Activated CD4-positive, alpha-beta memory T cell treated with anti-CD3 and anti-CD28 coated beads, Interleukin-2, amount 10 ng/mL, durations not matched to agents 7 days and 5 days (primary cell): ENCODE measurements around the gene SS18L1. TPM values are rescaled to one million over a fixed set of nuclear protein-coding genes. Genes with fewer than 3 reads are reported as not detected.

Experiments
- CTCF ChIA-PET: fragments of 350-600 bp; sonication (Branson Sonifier 250); formaldehyde crosslinking; loops from one replicate; lab custom pipeline; 2021; ENCODE audit warnings: antibody characterized with exemption, inconsistent platforms; lab: Charles Lee
- POLR2A ChIA-PET: fragments of 350-600 bp; sonication (Branson Sonifier 250); formaldehyde crosslinking; loops from one replicate; lab custom pipeline; 2021; ENCODE audit warnings: antibody characterized with exemption; lab: Charles Lee
- DNase-seq: peaks from one replicate; pipeline ENCODE4 v3.0.0-alpha.2; 2020
- H3K27ac Mint-ChIP-seq: one replicate; pipeline ENCODE4 v1.8.0; 2021; ENCODE audit warnings: mild to moderate bottlenecking, mixed read lengths
- H3K27me3 Mint-ChIP-seq: one replicate; pipeline ENCODE4 v1.8.0; 2021; ENCODE audit warnings: mixed read lengths
- H3K36me3 Mint-ChIP-seq: one replicate; pipeline ENCODE4 v1.8.0; 2021; ENCODE audit warnings: low read depth, mixed read lengths
- H3K4me1 Mint-ChIP-seq: one replicate; pipeline ENCODE4 v1.8.0; 2021; ENCODE audit warnings: mixed read lengths
- H3K4me3 Mint-ChIP-seq: one replicate; pipeline ENCODE4 v1.8.0; 2021; ENCODE audit warnings: mild to moderate bottlenecking, mixed read lengths
- H3K9me3 Mint-ChIP-seq: one replicate; pipeline ENCODE4 v1.8.0; 2021; ENCODE audit warnings: mixed read lengths
- total RNA-seq, 2 experiments: library from RNA; stranded (reverse); gene quantifications; one replicate each; pipeline ENCODE4 v1.2.3, GENCODE V29; 2021

The SS18L1 gene
- total RNA-seq, 2 experiments from 2014 or later = 15.1 to 16.7 TPM

GRCh38 chr20:62155428-62156253, 12.1 kb downstream of the SS18L1 start:
- Mint-ChIP-seq H3K4me1 (peaks cover 19% of the 10 kb centered on the region), H3K4me3 (no peak overlapping the region), H3K27me3 (no peaks in the 10 kb centered on the region), H3K36me3 (peaks cover 49% of the 10 kb centered on the region), H3K27ac (no peak overlapping the region), H3K9me3 (peaks cover 17% of the 10 kb centered on the region)
- CTCF ChIA-PET = no interaction called here
- no peak for DNase-seq
- POLR2A ChIA-PET = interaction anchor here (0.7 kb wide), 1 partner anchor 89 kb away, joined by 3 read pairs; no protein-coding TSS in a partner anchor

GRCh38 chr20:62156254-62156556, 12.6 kb downstream of the SS18L1 start:
- no peak overlapping the region for H3K4me3 Mint-ChIP-seq
- H3K36me3 Mint-ChIP-seq = peaks cover 53% of the 10 kb centered on the region
- CTCF ChIA-PET = interaction anchor here (0.8 kb wide), 1 partner anchor 96 kb away, joined by 3 read pairs; no protein-coding TSS in a partner anchor
- POLR2A ChIA-PET = interaction anchor here (0.7 kb wide), 1 partner anchor 90 kb away, joined by 3 read pairs; no protein-coding TSS in a partner anchor
- no peak for DNase-seq
- H3K4me1 Mint-ChIP-seq = peaks cover 21% of the 10 kb centered on the region
- H3K9me3 Mint-ChIP-seq = peaks cover 17% of the 10 kb centered on the region
- H3K27ac Mint-ChIP-seq = no peak overlapping the region
- H3K27me3 Mint-ChIP-seq = no peaks in the 10 kb centered on the region

DNA sequence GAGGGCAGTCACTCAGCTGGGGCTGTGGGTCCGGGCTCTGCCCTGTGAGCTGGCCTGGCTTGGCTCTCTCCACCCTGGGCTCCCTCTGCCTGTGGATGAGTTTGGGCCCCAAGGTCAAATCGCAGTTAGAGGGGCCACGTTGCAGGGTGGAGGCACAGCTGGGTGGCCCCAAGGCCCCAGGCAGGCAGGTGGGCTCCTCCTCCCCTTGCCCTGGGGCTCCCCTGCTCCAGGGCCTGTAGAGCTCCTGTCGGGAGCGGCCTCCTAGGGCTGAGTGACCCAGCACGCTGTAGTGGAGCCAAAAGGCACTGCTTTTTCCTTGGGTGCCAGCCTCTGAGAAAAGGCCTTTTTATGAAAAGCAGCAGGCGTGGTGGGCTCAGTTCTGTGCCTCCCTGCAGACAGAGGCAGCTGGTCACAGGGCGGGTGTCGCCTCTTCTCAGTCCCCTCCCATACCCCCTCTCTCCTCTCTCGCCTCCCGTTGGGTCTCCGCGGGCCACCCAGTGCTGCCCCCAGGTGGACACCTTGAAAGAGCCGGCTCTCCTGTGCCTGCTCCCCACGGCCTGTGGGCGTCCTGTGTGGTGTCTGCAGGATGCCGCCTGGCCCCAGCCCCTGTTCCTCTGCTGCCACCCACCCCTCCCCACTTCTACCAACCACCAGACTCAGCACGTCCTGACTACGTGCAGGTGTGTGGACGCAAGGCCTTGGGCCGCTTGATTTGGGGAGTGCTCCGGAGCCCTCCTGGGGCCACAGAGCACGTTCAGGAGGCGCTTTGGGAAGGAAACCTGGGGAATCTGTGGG, 13.2 kb downstream of the SS18L1 start:
- H3K9me3 Mint-ChIP-seq = peaks cover 17% of the 10 kb centered on the region
- peak; percentile 72 for DNase-seq
- no peak overlapping the region for H3K4me3 Mint-ChIP-seq
- H3K36me3 Mint-ChIP-seq = peaks cover 54% of the 10 kb centered on the region
- H3K27ac Mint-ChIP-seq = no peak overlapping the region
- ChIA-PET CTCF (interaction anchor here (0.8 kb wide), 1 partner anchor 97 kb away, joined by 3 read pairs; no protein-coding TSS in a partner anchor), POLR2A (interaction anchor here (0.7 kb wide), 1 partner anchor 90 kb away, joined by 3 read pairs; no protein-coding TSS in a partner anchor)
- H3K4me1 Mint-ChIP-seq = peaks cover 21% of the 10 kb centered on the region
- H3K27me3 Mint-ChIP-seq = no peaks in the 10 kb centered on the region

DNA sequence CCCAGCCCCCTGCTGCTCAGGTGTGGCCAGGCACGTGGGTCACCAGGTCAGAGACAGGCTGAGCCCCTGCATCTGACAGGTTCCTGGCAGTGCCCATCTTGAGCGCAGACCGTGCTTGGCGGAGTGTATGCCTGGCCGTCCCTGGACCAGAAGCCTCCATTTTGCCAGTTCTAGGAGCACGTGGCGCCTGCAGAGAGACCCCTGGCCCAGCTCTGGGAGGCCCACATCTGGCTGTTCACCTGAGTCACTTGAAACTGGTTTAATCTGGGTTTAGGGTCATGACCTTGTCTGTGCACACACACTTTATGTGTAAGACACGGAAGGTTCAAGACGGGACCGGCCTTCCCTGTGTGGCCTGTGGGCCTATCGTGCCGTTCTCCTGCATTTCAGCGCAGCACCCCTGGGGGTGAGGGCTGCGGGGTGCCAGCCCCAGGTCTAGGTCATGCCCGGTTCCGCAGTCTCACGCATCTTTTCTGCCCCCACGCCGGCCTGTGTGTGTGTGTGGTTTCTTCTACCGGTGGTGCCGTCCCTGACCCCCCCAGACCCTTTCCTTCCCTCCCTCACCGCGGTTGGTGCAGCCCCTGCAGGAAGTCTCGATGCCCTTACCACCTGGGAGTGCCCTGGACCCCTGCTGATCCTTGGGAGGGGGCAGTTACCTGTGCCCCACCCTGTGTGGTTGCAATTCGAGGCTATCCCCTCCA, 14.0 kb downstream of the SS18L1 start:
- peaks cover 50% of the 10 kb centered on the region for H3K36me3 Mint-ChIP-seq
- H3K27me3 Mint-ChIP-seq = no peaks in the 10 kb centered on the region
- peaks cover 21% of the 10 kb centered on the region for H3K4me1 Mint-ChIP-seq
- ChIA-PET POLR2A (no interaction called here), CTCF (no interaction called here)
- no peak overlapping the region for H3K27ac Mint-ChIP-seq
- DNase-seq = no peak
- H3K9me3 Mint-ChIP-seq = peaks cover 14% of the 10 kb centered on the region
- H3K4me3 Mint-ChIP-seq = no peak overlapping the region

GRCh38 chr20:62158088-62158400, 14.5 kb downstream of the SS18L1 start:
- CTCF ChIA-PET = no interaction called here
- Mint-ChIP-seq H3K27me3 (no peaks in the 10 kb centered on the region), H3K27ac (no peak overlapping the region), H3K4me1 (peaks cover 21% of the 10 kb centered on the region), H3K9me3 (peaks cover 9% of the 10 kb centered on the region), H3K36me3 (peaks cover 45% of the 10 kb centered on the region), H3K4me3 (no peak overlapping the region)
- POLR2A ChIA-PET = no interaction called here
- no peak for DNase-seq

- ChIA-PET CTCF (no interaction called here), POLR2A (no interaction called here)
Measured at GRCh38 chr20:62158541-62158940, 15.0 kb downstream of the SS18L1 start.

DNA sequence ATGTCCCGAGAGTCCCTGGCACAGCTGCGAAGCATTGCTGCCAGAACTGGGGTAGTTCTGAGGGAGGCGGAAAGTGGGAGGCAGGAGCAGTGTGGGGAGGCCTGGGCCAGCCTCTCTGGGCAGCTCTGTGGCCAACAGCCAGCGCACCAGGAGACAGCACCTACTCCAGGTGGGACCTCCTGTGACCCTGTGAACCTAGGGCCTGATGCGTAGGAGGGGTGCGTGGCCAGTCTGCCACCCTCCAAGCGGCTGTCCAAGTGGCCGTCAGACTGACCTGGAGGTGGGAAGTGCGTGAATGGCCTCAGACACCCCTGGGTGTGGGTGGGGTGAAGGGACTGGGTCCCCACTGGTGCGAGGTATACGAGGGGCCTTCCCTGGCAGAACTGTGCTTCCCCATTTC, 15.5 kb downstream of the SS18L1 start:
- no peak overlapping the region for H3K4me3 Mint-ChIP-seq
- peaks cover 40% of the 10 kb centered on the region for H3K36me3 Mint-ChIP-seq
- ChIA-PET CTCF (no interaction called here), POLR2A (no interaction called here)
- peaks cover 1% of the 10 kb centered on the region for H3K9me3 Mint-ChIP-seq
- no peaks in the 10 kb centered on the region for H3K27me3 Mint-ChIP-seq
- no peak overlapping the region for H3K27ac Mint-ChIP-seq
- DNase-seq = no peak
- peaks cover 21% of the 10 kb centered on the region for H3K4me1 Mint-ChIP-seq

More at GRCh38 chr20:62158541-62158940, 15.0 kb downstream of the SS18L1 start:
- no peak for DNase-seq
- H3K9me3 Mint-ChIP-seq = peaks cover 6% of the 10 kb centered on the region
- H3K4me1 Mint-ChIP-seq = peaks cover 21% of the 10 kb centered on the region
- H3K36me3 Mint-ChIP-seq = peaks cover 40% of the 10 kb centered on the region
- H3K4me3 Mint-ChIP-seq = no peak overlapping the region
- H3K27me3 Mint-ChIP-seq = no peaks in the 10 kb centered on the region
- H3K27ac Mint-ChIP-seq = no peak overlapping the region

DNA sequence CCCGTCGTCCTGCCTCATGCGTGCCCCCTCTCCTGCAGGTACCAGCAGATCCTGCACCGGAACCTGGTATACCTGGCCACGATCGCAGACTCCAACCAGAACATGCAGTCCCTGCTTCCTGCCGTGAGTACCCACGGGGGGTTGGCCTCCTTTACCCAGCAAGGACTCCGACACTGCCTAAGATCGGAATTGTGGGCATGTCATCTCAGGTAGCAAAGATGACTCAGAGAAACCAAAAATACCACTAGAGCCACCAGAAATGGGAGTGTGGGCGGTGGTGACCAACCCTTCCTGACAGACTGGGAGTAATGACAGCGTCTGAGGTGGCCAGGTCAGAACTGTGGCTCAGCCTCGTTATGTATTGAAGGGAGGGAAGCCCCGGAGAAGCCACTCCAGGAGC, 16.3 kb downstream of the SS18L1 start:
- peaks cover 21% of the 10 kb centered on the region for H3K4me1 Mint-ChIP-seq
- ChIA-PET POLR2A (interaction anchor here (0.9 kb wide), 1 partner anchor 24 kb away, joined by 3 read pairs; no protein-coding TSS in a partner anchor), CTCF (no interaction called here)
- no peaks in the 10 kb centered on the region for H3K27me3 Mint-ChIP-seq
- peak; percentile 76 for DNase-seq
- H3K36me3 Mint-ChIP-seq = peaks cover 33% of the 10 kb centered on the region
- H3K4me3 Mint-ChIP-seq = peak overlapping the region; percentile 28
- H3K27ac Mint-ChIP-seq = no peak overlapping the region
- no peaks in the 10 kb centered on the region for H3K9me3 Mint-ChIP-seq

DNA sequence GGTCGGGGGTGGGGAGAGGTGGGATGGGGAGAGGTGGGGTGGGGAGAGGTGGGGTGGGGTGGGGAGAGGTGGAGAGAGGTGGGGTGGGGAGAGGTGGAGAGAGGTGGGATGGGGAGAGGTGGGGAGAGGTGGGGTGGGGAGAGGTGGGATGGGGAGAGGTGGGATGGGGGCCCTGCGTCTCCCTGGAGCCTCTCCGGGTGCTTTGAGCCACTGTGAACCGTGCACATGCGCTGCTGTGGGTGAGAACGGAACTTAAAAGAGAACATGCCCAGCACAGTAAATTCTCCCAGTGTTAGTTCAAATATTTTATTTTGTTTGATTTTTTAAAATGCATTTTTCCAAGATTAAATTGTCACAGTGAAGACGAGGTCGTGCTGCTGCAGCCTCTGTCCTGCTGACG, 16.7 kb downstream of the SS18L1 start:
- Mint-ChIP-seq H3K9me3 (no peaks in the 10 kb centered on the region), H3K27ac (no peak overlapping the region), H3K4me1 (peaks cover 21% of the 10 kb centered on the region), H3K4me3 (no peak overlapping the region), H3K36me3 (peaks cover 33% of the 10 kb centered on the region), H3K27me3 (no peaks in the 10 kb centered on the region)
- ChIA-PET POLR2A (interaction anchor here (0.9 kb wide), 1 partner anchor 25 kb away, joined by 3 read pairs; no protein-coding TSS in a partner anchor), CTCF (no interaction called here)
- DNase-seq = no peak

DNA sequence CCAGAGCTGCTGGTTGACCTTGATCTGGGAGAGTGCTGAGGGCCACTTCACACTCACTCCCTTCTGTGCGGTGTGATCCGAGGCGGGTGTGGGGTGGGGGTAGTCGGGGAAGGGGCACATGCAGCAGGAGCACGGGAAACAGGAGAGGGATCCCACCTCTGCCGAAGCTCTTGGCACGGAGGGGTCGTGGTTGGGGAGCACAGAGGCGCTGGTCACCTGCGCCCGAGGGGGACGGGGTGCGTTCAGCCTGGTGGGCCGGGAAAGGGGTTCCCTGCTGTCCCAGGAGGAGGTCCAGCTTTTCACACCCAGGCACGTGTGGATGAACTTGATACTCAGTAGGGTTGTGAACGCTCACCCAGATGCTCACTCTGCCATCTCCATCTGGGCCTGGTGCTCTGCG, 17.3 kb downstream of the SS18L1 start:
- Mint-ChIP-seq H3K4me1 (peaks cover 21% of the 10 kb centered on the region), H3K36me3 (peaks cover 29% of the 10 kb centered on the region), H3K9me3 (no peaks in the 10 kb centered on the region), H3K27ac (no peak overlapping the region), H3K27me3 (no peaks in the 10 kb centered on the region), H3K4me3 (no peak overlapping the region)
- no peak for DNase-seq
- ChIA-PET CTCF (no interaction called here), POLR2A (no interaction called here)

DNA sequence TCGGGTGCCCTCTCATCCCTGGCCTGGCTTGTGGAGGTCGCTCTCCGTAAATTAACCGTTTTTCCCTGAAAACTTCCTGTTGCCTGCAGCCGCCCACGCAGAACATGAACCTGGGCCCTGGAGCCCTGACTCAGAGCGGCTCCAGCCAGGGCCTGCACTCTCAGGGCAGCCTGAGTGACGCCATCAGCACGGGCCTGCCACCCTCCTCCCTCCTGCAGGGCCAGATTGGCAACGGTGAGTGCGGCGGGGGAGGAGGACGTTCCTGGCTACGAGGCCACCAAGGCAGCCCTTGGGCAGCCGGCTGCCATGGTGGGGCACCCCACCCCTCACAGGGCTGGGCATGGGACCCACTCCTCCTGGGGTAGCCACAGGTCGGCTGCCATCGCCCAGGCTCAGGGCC, 17.8 kb downstream of the SS18L1 start:
- peaks cover 28% of the 10 kb centered on the region for H3K36me3 Mint-ChIP-seq
- ChIA-PET CTCF (no interaction called here), POLR2A (no interaction called here)
- no peak overlapping the region for H3K27ac Mint-ChIP-seq
- H3K4me3 Mint-ChIP-seq = no peak overlapping the region
- H3K9me3 Mint-ChIP-seq = no peaks in the 10 kb centered on the region
- no peak for DNase-seq
- H3K4me1 Mint-ChIP-seq = peaks cover 21% of the 10 kb centered on the region
- no peaks in the 10 kb centered on the region for H3K27me3 Mint-ChIP-seq

DNA sequence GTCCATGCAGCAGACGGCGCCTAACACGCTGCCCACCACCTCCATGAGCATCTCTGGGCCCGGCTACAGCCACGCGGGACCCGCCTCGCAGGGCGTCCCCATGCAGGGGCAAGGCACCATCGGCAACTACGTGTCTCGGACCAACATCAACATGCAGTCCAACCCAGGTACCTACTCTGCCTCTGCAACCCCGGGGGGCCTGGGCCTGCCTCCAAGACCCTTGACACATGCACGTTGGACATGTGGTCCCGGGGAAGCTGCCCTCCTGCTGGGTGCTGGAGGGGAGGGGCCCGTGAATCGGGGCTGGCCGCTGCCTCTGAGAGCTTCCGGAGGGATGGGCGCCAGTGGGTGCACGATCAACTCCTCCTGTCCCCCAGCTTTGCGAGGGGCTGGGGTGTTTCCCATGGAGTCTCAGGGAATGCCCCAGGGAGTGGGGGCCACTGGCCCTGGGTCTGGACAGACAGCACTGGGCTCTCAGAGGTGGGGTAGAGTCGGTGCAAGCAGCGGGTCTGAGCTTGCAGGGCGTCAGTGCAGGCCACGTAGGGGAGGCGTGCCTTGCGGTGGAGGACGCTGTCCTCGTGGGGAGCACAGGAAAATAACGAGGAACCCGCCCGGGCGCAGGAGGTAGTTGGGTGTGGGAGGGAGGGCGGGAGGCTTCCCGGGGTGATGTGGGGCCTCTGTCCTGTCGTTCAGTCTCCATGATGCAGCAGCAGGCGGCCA, 19.4 kb downstream of the SS18L1 start:
- CTCF ChIA-PET = no interaction called here
- peaks cover 28% of the 10 kb centered on the region for H3K36me3 Mint-ChIP-seq
- no peaks in the 10 kb centered on the region for H3K27me3 Mint-ChIP-seq

More for the DNA sequence above, 19.4 kb downstream of the SS18L1 start:
- no peak for DNase-seq
- no peaks in the 10 kb centered on the region for H3K9me3 Mint-ChIP-seq
- H3K4me3 Mint-ChIP-seq = no peak overlapping the region
- POLR2A ChIA-PET = no interaction called here
- H3K4me1 Mint-ChIP-seq = peaks cover 21% of the 10 kb centered on the region
- no peak overlapping the region for H3K27ac Mint-ChIP-seq
